Astrocyte (in vitro differentiated cells and primary cell): Measurements from ENCODE around the gene TGIF1. TPM values are rescaled to one million over a fixed set of nuclear protein-coding genes. Genes with fewer than 3 reads are reported as not detected.

Source experiments
- DNase-seq: peaks from one replicate; pipeline ENCODE4 v3.0.0-alpha.2; 2010; ENCODE audit warnings: low read depth
- FAIRE-seq: peaks from 2 replicates; lab custom pipeline; 2011; peaks lifted over from hg19 to GRCh38; lab: Jason Lieb, UNC
- H2AFZ ChIP-seq: 2 replicates; pipeline ENCODE4 v1.6.0; 2012; ENCODE audit warnings: low read depth, low read length, inconsistent platforms
- H3K27ac ChIP-seq: 2 replicates; pipeline ENCODE4 v1.5.1; 2011; ENCODE audit warnings: low read depth, low read length, inconsistent platforms
- H3K27me3 ChIP-seq: 2 replicates; pipeline ENCODE4 v1.6.0; 2011; ENCODE audit warnings: low read length, inconsistent platforms; ENCODE audit not compliant: insufficient read depth
- H3K36me3 ChIP-seq: 2 replicates; pipeline ENCODE4 v1.5.1; 2011; ENCODE audit warnings: low read length, inconsistent platforms; ENCODE audit not compliant: insufficient read depth
- H3K4me1 ChIP-seq: 2 replicates; pipeline ENCODE4 v1.5.1; 2011; ENCODE audit warnings: low read length, inconsistent platforms; ENCODE audit not compliant: insufficient read depth
- H3K4me2 ChIP-seq: 2 replicates; pipeline ENCODE4 v1.6.0; 2012; ENCODE audit warnings: low read length, inconsistent platforms
- H3K4me3 ChIP-seq: 2 replicates; pipeline ENCODE4 v1.5.1; 2011; ENCODE audit warnings: low read depth, mild to moderate bottlenecking, low read length, inconsistent platforms; ENCODE audit not compliant: insufficient read depth
- H3K79me2 ChIP-seq: 2 replicates; pipeline ENCODE4 v1.6.0; 2012; ENCODE audit warnings: mild to moderate bottlenecking, low read length, inconsistent platforms; ENCODE audit not compliant: insufficient read depth
- H3K9ac ChIP-seq: 2 replicates; pipeline ENCODE4 v1.6.0; 2012; ENCODE audit warnings: mild to moderate bottlenecking, low read length, inconsistent platforms
- H3K9me3 ChIP-seq: 2 replicates; pipeline ENCODE4 v1.5.1; 2012; ENCODE audit warnings: low read depth, mild to moderate bottlenecking, low read length, inconsistent platforms; ENCODE audit not compliant: insufficient read depth
- H4K20me1 ChIP-seq: 2 replicates; pipeline ENCODE4 v1.6.0; 2012; ENCODE audit warnings: low read length, inconsistent platforms; ENCODE audit not compliant: insufficient read depth
- H3K27ac Mint-ChIP-seq: one replicate; pipeline ENCODE4 v1.8.0; 2021; ENCODE audit warnings: mild to moderate bottlenecking, mixed read lengths; ENCODE audit not compliant: unreplicated experiment
- H3K27me3 Mint-ChIP-seq: one replicate; pipeline ENCODE4 v1.8.0; 2021; ENCODE audit warnings: low read depth, mixed read lengths; ENCODE audit not compliant: unreplicated experiment
- H3K36me3 Mint-ChIP-seq: one replicate; pipeline ENCODE4 v1.8.0; 2021; ENCODE audit warnings: low read depth, mixed read lengths; ENCODE audit not compliant: unreplicated experiment
- H3K4me1 Mint-ChIP-seq: one replicate; pipeline ENCODE4 v1.8.0; 2021; ENCODE audit warnings: low read depth, mixed read lengths; ENCODE audit not compliant: unreplicated experiment
- H3K4me3 Mint-ChIP-seq: one replicate; pipeline ENCODE4 v1.8.0; 2021; ENCODE audit warnings: mild to moderate bottlenecking, moderate library complexity, mixed read lengths; ENCODE audit not compliant: unreplicated experiment
- H3K9me3 Mint-ChIP-seq: one replicate; pipeline ENCODE4 v1.8.0; 2021; ENCODE audit warnings: mild to moderate bottlenecking, mixed read lengths; ENCODE audit not compliant: unreplicated experiment
- CTCF ChIP-seq: IDR thresholded peaks from 2 replicates; pipeline ENCODE4 v1.5.1; 2011; ENCODE audit warnings: low read depth, mild to moderate bottlenecking, inconsistent platforms, low read length, moderate library complexity; ENCODE audit not compliant: insufficient read depth
- EZH2 ChIP-seq: IDR thresholded peaks from 2 replicates; pipeline ENCODE4 v1.6.1; 2012; ENCODE audit warnings: mild to moderate bottlenecking, low read length, inconsistent platforms; ENCODE audit not compliant: insufficient read depth
- total RNA-seq: library from RNA; stranded (reverse); gene quantifications from 2 replicates; pipeline ENCODE4 v1.2.1, GENCODE V29; 2021

TGIF1 gene
- total RNA-seq, 1 donor from 2014 or later = 128 TPM

DNA sequence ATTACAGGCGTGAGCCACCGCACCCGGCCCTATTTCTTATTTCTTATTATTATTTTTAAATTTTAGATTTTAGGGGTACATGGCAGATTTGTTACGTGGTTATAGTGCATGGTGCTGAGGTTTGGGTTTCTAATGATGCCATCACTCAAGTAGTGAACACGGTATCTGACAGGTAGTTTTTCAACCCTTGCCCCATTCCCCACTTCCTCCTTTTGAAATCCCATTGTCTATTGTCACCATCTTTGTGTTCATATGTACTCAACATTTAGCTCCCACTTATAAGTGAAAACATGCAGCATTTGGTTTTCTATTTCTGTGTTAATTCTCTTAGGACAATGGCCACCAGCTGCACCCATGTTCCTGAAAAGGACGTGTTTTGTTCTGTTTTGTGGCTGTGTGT is 39.5 kb downstream of the TGIF1 start:
- no peak overlapping the region for H3K27ac ChIP-seq
- no peaks in the 10 kb centered on the region for H3K36me3 ChIP-seq
- no peak for TF ChIP-seq EZH2
- TF ChIP-seq CTCF = no peak
- FAIRE-seq (no peak), DNase-seq (no peak)
- H3K27ac Mint-ChIP-seq = no peak overlapping the region
- H3K9ac ChIP-seq = no peak overlapping the region
- no peaks in the 10 kb centered on the region for H3K36me3 Mint-ChIP-seq
- H3K4me2 ChIP-seq = no peak overlapping the region
- no peaks in the 10 kb centered on the region for H3K4me1 Mint-ChIP-seq
- H3K4me1 ChIP-seq = no peaks in the 10 kb centered on the region
- H3K79me2 ChIP-seq = no peaks in the 10 kb centered on the region
- no peaks in the 10 kb centered on the region for H4K20me1 ChIP-seq
- no peak overlapping the region for H3K4me3 Mint-ChIP-seq
- no peaks in the 10 kb centered on the region for H3K27me3 ChIP-seq
- no peaks in the 10 kb centered on the region for H3K9me3 ChIP-seq
- no peaks in the 10 kb centered on the region for H3K9me3 Mint-ChIP-seq
- no peak overlapping the region for H2AFZ ChIP-seq
- no peak overlapping the region for H3K4me3 ChIP-seq
- H3K27me3 Mint-ChIP-seq = no peaks in the 10 kb centered on the region

DNA sequence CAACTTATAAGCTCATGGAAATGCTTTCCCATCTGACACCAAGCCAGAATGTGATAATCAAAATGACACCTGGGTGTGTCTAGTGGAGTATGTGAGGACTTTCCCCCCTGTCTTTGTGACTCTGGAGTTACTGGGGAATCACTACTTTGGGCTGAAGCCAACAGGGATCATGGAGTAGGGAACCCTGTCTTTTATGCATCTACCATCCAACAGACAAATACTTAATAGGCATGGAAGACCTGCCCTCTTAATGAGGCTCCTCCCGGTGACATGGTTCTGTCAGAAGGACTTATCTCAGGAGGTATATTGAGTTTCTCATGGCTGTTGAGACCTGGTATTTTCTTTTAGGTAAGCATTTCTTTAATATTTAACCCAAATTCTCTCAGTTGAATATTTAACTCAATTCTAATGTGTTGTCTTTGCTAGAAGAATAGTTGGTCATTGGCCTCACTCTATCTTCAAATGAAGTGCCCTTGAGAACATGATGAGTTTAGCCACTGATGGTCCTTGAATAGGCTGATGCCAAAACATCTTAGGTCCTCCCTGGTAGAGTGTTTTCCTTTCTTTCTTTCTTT is 42.1 kb downstream of the TGIF1 start:
- no peaks in the 10 kb centered on the region for H3K36me3 Mint-ChIP-seq
- Histone ChIP-seq H3K9me3 (no peaks in the 10 kb centered on the region), H3K4me2 (no peak overlapping the region), H3K27me3 (no peaks in the 10 kb centered on the region), H2AFZ (no peak overlapping the region), H3K36me3 (no peaks in the 10 kb centered on the region), H3K27ac (no peak overlapping the region), H3K4me3 (no peak overlapping the region), H3K9ac (no peak overlapping the region), H3K4me1 (no peaks in the 10 kb centered on the region), H4K20me1 (no peaks in the 10 kb centered on the region), H3K79me2 (no peaks in the 10 kb centered on the region)
- H3K27me3 Mint-ChIP-seq = no peaks in the 10 kb centered on the region
- no peak overlapping the region for H3K4me3 Mint-ChIP-seq
- no peak for TF ChIP-seq EZH2
- no peak for TF ChIP-seq CTCF
- DNase-seq (no peak), FAIRE-seq (no peak)
- H3K27ac Mint-ChIP-seq = no peak overlapping the region
- no peaks in the 10 kb centered on the region for H3K4me1 Mint-ChIP-seq
- H3K9me3 Mint-ChIP-seq = no peaks in the 10 kb centered on the region

- H2AFZ ChIP-seq = no peak overlapping the region
- Mint-ChIP-seq H3K27ac (no peak overlapping the region), H3K4me1 (no peaks in the 10 kb centered on the region), H3K36me3 (no peaks in the 10 kb centered on the region), H3K4me3 (no peak overlapping the region), H3K27me3 (no peaks in the 10 kb centered on the region), H3K9me3 (no peaks in the 10 kb centered on the region)
- no peaks in the 10 kb centered on the region for H3K27me3 ChIP-seq
- H3K4me3 ChIP-seq = no peak overlapping the region
- H3K4me2 ChIP-seq = no peak overlapping the region
- H3K79me2 ChIP-seq = no peaks in the 10 kb centered on the region
- DNase-seq = no peak
- TF ChIP-seq EZH2 = no peak
- no peak for TF ChIP-seq CTCF
- no peaks in the 10 kb centered on the region for H4K20me1 ChIP-seq
- no peaks in the 10 kb centered on the region for H3K36me3 ChIP-seq
- FAIRE-seq = no peak
- no peaks in the 10 kb centered on the region for H3K9me3 ChIP-seq
- H3K4me1 ChIP-seq = no peaks in the 10 kb centered on the region
- H3K27ac ChIP-seq = no peak overlapping the region
- H3K9ac ChIP-seq = no peak overlapping the region
Measured at GRCh38 chr18:3492721-3493120, 42.7 kb downstream of the TGIF1 start.
